T47D (cell line): Measurements from ENCODE around the gene PIGL.
"Not testable (repeated sequence)": the region's sequence is repeated elsewhere in the genome, so short reads cannot be mapped to it uniquely, and the experiment has no call there.

Experiments
- DNase-seq, 2 experiments: peaks; one replicate each; pipeline versions ENCODE4 v3.0.0 to v3.0.0-alpha.2; 2011 to 2012; ENCODE audit warnings: low read depth in 1 of 2, low spot score in 1 of 2
- JUND ChIP-seq: IDR thresholded peaks from 2 replicates; pipeline ENCODE4 v1.6.1; 2012; ENCODE audit warnings: low read depth
- in situ Hi-C: cut with HindIII; loops from 2 replicates; pipeline ENCODE4 v1.10.0; 2016; ENCODE audit warnings: low sequenced_read_pairs, low pct_unique_long_range_greater_than_20kb

PIGL gene

DNA sequence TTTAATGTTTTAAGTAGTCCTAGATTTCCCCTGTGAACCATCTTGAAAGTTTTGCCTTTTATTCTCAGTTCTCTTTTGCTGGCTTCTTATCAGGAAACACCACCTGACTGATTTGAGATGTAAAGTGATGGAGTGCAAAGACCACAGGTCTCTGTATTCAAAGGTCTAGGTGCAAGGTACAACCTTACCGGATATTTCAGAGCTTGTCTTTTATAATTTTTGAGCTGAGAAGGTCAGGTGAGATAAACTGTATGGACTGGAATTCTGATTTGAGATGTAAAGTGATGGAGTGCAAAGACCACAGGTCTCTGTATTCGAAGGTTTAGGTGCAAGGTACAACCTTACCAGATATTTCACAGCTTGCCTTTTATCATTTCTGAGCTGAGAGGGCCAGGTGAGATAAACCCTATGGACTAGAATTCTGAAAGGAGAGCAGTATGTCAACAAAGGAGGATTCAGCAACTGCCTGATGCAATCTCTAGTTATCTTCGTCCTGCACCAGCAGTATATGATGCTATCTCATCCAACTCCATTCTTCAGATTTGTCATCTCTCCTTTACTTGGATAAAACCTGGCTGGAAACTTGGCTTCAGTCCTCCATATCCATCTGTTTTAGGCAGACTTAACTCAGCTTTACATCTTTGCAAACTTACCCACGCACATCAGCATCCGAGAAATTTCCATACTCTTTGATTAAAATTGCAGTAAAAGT lies 72.0 kb downstream of the PIGL start:
- no peak for TF ChIP-seq JUND
- no peak for DNase-seq
- in situ Hi-C loops = no loop called here

DNA sequence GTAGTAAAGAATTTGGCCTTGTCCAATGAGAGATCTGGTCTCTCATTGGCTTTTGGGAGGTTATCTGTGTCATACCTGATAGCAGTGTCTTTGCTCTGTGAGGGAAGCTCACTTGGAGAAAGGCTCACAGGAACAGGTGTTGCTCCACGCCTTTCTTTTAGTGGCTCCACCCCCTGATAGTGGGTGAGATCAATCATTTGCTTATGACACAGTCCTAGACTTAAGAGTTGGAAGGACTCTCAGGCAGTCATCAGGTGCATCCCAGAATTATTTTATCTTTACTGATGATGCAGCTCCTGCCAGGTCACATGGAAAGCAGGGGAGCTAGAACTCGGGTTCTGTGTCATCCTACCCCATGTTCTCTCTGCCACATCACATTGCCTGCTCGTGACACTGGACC lies 76.9 kb downstream of the PIGL start:
- TF ChIP-seq JUND = no peak
- in situ Hi-C loops = no loop called here
- DNase-seq = no peak

DNA sequence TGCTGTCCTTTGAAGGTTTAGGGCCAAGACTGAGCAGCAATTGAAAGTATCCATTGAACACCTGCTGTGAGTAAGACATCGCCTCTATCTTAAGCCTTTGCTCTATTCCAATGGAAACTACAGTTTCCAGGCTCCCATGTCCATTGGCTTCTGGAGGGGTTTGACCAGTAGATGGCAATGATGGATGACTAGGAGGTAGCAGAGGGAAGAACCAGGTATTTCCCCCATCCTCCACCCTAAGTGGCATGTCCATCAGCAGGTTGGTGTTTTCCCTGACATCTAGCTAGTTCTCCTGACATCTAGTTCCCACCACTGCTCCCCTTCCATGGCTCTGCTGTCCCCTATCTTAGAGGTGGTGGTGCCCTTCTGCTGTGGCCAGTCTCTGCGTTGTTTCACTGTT lies 77.5 kb downstream of the PIGL start:
- DNase-seq = no peak
- in situ Hi-C loops = no loop called here
- no peak for TF ChIP-seq JUND

DNA sequence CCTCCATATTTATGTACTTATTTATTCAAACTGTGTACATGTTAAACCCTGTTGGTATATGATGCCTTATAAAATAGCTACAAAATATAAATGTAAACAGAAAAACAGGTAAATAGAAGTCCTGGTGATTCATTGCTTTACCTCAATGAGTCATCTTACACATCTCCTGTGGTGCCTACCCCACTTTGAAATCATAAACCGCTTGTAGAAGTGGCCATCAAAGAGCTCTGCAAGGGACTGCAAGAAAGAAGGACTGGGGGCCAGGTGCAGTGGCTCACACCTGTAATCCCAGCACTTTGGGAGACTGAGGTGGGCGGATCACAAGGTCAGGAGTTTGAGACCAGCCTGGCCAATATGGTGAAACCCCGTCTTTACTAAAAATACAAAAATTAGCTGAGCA lies 79.1 kb downstream of the PIGL start:
- in situ Hi-C loops, DNase-seq: not testable (repeated sequence)

DNA sequence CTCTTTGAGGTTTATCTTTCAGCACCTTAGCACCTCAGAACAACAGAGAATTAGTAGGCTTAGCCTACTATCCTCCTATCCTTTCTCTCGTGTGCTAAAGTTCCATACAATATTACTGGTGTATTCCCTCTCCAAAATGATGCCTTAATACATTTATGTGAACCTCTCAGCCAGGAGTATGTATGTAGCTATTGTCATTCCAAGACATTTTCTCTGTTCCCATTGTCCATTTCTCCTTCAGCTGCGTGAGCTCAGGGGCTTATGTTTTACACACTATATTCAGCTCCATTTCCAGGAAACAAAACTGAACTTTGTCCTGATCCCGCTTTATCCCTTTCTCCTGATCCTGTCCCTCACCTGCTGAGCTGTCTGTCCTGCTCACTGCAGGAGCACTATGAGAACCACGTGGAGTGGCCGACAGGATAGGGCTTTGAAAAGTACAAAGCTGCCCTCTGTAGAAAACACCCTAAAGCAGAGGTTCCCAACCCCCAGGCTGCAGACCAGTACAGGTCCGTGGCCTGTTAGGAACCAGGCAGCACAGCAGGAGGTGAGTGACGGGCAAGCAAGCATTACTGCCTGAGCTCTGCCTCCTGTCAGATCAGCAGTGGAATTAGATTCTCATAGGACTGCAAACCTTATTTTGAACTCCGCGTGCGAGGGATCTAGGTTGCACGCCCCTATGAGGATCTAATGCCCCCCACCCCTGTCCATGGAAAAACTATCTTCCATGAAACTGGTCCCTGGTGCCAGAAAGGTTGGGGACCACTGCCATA lies 80.5 kb downstream of the PIGL start:
- DNase-seq = no peak
- TF ChIP-seq JUND = no peak
- in situ Hi-C loops = no loop called here

DNA sequence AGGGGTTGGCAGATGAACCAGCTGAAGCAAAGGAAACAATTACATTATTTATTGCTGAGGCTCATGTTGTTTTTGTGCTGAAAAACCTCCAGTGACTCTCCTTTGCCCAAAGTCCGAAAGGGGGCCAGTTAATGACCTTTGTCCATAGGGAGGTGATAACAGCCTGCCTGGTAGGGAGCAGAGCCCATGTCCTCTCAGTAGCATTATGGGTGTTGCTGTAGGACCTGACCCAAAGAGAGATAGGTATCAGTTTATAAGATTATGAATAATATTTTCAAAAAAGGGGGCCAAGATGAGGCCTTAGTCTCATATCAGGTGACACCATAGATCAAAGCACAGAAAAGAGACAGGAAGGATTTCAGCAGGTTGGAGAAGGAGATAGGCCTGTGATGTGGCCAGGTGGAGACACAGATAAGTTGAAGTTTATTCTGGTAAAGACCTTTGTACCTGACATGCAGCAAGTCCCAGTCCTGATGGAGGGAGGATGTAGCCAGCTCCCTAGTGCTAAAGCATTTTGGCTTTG lies 81.2 kb downstream of the PIGL start:
- in situ Hi-C loops = no loop called here

DNA sequence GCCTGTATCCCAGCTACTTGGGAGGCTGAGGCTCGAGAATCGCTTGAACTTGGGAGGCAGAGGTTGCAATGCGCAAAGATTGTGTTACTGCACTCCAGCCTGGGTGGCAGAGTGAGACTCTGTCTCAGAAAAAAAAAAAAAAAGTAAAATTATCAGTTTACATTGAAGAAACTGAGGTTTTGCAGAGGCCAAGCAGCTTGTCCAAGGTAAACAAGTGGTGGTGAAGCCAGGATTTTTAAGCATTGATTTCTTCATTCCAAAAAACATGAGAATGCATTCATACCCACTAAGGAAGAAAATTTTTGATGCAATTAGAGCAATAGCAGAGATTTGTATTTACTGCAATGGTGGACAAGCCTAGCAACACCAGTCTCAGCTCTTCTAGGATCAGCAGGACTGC lies 83.5 kb downstream of the PIGL start:
- no peak for TF ChIP-seq JUND
- DNase-seq = no peak
- in situ Hi-C loops = no loop called here

More for the DNA sequence above, 81.2 kb downstream of the PIGL start:
- no peak for DNase-seq
- TF ChIP-seq JUND = no peak

DNA sequence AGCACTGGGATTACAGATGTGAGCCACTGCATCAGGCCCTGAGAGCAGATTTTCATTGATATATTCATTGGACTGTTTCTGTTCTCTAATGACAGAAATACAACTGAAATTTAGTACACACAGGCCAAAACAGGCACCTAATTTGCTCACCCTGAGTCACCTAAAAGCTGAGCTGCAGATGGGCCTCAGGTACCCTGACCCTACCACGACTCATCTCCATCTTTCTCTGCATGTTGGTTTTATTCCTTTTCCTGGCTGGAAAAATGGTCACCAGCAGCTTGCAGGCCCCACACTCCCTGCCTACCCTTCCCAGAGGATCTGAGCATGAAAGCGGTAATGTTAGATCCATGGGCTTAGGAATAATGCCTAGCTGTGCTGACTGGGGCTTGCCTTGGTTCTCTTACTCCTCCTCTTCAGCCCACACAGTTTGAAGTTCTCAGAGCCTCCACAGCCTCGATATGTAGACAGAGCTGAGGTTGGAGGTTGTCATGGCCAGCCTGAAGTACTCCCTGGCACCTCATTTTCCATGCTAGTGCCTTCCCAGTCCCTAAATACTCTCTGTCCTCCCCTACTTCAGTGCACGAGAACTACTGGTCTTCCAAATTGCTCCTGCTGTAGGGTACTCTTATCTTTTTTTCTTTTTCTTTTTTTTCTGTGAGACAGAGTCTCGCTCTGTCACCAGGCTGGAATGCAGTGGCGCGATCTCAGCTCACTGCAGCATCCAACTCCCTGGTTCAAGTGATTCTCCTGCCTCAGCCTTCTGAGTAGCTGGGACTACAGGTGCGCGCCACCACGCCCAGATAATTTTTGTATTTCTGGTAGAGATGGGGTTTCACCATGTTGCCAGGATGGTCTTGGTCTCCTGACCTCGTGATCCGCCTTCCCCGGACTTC lies 85.2 kb downstream of the PIGL start:
- in situ Hi-C loops = no loop called here
- no peak for DNase-seq
- TF ChIP-seq JUND = no peak

DNA sequence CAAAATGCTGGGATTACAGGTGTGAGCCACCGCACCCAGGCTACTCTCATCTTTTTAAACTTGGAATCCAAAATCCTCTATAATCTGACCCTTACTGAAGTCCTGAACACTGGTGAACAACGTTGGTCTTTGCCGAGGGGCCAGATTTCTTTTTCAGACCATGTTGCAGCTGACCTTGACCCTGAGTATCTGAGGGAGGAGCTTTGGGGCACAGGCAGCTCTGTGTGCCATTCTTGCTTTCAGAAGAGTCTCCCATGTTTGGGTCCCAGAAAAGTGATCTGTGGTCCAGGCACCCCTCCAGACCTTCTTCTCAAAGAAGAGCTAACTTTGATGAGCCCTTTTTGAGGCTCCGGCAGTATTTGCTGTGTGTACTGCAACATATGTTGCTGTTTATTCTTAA lies 85.8 kb downstream of the PIGL start:
- in situ Hi-C loops = no loop called here
- no peak for DNase-seq
- no peak for TF ChIP-seq JUND

DNA sequence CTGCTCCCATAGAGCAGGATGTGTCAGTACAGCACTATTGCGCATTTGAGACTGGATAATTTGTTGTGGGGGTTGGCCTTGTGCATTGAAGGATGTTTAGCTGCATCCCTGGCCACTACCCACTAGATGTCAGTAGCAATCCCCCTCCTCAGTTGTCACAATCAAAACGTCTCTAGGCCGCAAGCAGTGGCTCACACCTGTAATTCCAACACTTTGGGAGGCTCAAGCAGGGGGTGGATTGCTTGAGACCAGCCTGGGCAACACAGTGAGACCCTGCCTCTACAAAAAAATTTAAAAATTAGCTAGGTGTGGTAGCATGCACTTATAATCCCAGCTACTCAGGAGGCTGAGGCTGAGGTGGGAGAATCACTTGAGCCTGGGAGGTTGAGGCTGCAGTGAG lies 87.8 kb downstream of the PIGL start:
- in situ Hi-C loops = no loop called here
- TF ChIP-seq JUND = no peak
- peak in 1 of 2 experiments; percentile 31 for DNase-seq

DNA sequence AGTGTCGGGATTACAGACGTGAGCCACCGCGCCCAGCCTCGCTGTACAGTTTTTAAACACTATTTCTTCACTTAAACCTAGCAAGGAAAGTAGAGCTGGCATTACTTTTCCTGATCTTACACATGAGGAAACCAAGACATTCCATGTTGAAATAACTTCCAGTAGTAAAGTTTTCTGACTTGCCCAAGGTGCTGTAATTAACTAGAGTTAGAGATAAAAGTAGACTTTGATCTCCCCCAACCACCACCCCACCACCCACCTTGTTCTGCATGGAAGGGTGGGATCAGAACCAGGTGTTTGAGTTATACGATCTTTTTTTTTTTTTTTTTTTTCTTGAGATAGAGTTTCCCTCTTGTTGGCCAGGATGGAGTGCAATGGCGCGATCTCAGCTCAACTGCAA lies 89.2 kb downstream of the PIGL start:
- in situ Hi-C loops = no loop called here
- no peak for TF ChIP-seq JUND
- DNase-seq = no peak

DNA sequence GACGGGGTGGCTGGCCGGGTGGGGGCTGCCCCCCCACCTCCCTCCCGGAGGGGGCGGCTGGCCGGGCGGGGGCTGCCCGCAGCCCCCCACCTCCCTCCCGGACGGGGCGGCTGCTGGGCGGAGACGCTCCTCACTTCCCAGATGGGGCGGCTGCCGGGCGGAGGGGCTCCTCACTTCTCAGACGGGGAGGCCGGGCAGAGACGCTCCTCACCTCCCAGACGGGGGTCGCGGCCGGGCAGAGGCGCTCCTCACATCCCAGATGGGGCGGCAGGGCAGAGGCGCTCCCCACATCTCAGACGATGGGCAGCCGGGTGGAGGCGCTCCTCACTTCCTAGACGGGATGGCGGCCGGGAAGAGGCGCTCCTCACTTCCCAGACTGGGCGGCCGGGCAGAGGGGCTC lies 95.1 kb downstream of the PIGL start:
- DNase-seq, in situ Hi-C loops: not testable (repeated sequence)
